Panc1 (cell line): ENCODE measurements around the gene SCGB1C2. TPM values are rescaled to one million over a fixed set of nuclear protein-coding genes. Genes with fewer than 3 reads are reported as not detected.

ENCODE experiments used
- total RNA-seq: library from RNA; stranded (reverse); gene quantifications from one replicate; pipeline ENCODE4 v1.2.1, GENCODE V29; 2021; ENCODE audit not compliant: unreplicated experiment

Gene SCGB1C2
- total RNA-seq, 1 experiment from 2014 or later: not detected

Other genes starting within 250 kb of the SCGB1C2 start
- 1.5 TPM for gene DOC2B, start 44.1 kb downstream of the SCGB1C2 start, total RNA-seq
- gene RPH3AL, start 215.2 kb downstream of the SCGB1C2 start, total RNA-seq: 2.2 TPM